HG02970 (cell line): ENCODE measurements around the gene PALD1.

ENCODE experiments used
- ATAC-seq: cut with Tn5 transposase; IDR thresholded peaks from one replicate; pipeline ENCODE4 v1.9.1; 2021; ENCODE audit warnings: mild to moderate bottlenecking, moderate library complexity, moderate number of reproducible peaks; ENCODE audit not compliant: unreplicated experiment, low FRiP score

Gene PALD1

GRCh38 chr10:70549351-70549961 lies 70.9 kb downstream of the PALD1 start:
- ATAC-seq, result no peak

GRCh38 chr10:70549962-70550458 lies 71.4 kb downstream of the PALD1 start:
- ATAC-seq, result no peak

GRCh38 chr10:70550459-70550858 lies 71.9 kb downstream of the PALD1 start:
- ATAC-seq, result no peak

- ATAC-seq, result no peak
Observed at GRCh38 chr10:70551466-70551865, 72.9 kb downstream of the PALD1 start.

- ATAC-seq, result no peak
Observed at GRCh38 chr10:70551971-70552422, 73.4 kb downstream of the PALD1 start.

GRCh38 chr10:70552586-70552985 lies 74.0 kb downstream of the PALD1 start:
- no peak for ATAC-seq

- no peak for ATAC-seq
Observed at GRCh38 chr10:70555371-70555770, 76.8 kb downstream of the PALD1 start.

GRCh38 chr10:70557086-70557845 lies 78.7 kb downstream of the PALD1 start:
- ATAC-seq, result no peak

- ATAC-seq, result no peak
Observed at GRCh38 chr10:70557876-70558275, 79.3 kb downstream of the PALD1 start.

GRCh38 chr10:70558295-70558694 lies 79.7 kb downstream of the PALD1 start:
- no peak for ATAC-seq

- no peak for ATAC-seq
Observed at GRCh38 chr10:70558871-70559810, 80.6 kb downstream of the PALD1 start.

GRCh38 chr10:70559861-70560260 lies 81.3 kb downstream of the PALD1 start:
- no peak for ATAC-seq

- ATAC-seq, result no peak
Observed at GRCh38 chr10:70560511-70560941, 82.0 kb downstream of the PALD1 start.

- no peak for ATAC-seq
Observed at GRCh38 chr10:70561070-70561469, 82.5 kb downstream of the PALD1 start.

- no peak for ATAC-seq
Observed at GRCh38 chr10:70561558-70561957, 83.0 kb downstream of the PALD1 start.

GRCh38 chr10:70562036-70562755 lies 83.6 kb downstream of the PALD1 start:
- no peak for ATAC-seq

GRCh38 chr10:70563230-70563629 lies 84.7 kb downstream of the PALD1 start:
- ATAC-seq, result no peak

GRCh38 chr10:70564113-70564725 lies 85.7 kb downstream of the PALD1 start:
- ATAC-seq, result no peak

- ATAC-seq, result no peak
Observed at GRCh38 chr10:70564901-70565351, 86.4 kb downstream of the PALD1 start.
